ENCODE results near the gene SPATA4.

The SPATA4 gene

GRCh38 chr4:176193938-176194337 lies 1.4 kb downstream of the SPATA4 start:
- TF ChIP-seq CTCF (IDR thresholded peaks at IDR 0.05; ENCODE audit: low read length), result no peak
- no peak for TF ChIP-seq EZH2phosphoT487 (IDR thresholded peaks at IDR 0.05; ENCODE audit: low read length)
- TF ChIP-seq EZH2 (optimal IDR thresholded peaks at IDR 0.05; ENCODE audit: low read depth, low read length), result no peak
- Histone ChIP-seq H4K20me1 (ENCODE audit: insufficient read depth, low read length) (no peaks in the 10 kb centered on the region), H3F3A (ENCODE audit: insufficient read depth, low read length) (peaks cover 6% of the 10 kb centered on the region; the same call in 1 of the 2 replicates), H3K4me3 (ENCODE audit: low read length) (no peak overlapping the region), H2AFZ (ENCODE audit: low read length) (no peak overlapping the region), H3K9me2 (replicated peaks; ENCODE audit: insufficient read depth, low read length) (no peaks in the 10 kb centered on the region), H3K27ac (ENCODE audit: low read length) (no peak overlapping the region), H3K27me3 (replicated peaks; ENCODE audit: insufficient read depth, low read length) (no peaks in the 10 kb centered on the region), H3K36me3 (replicated peaks; ENCODE audit: insufficient read depth, low read length) (no peaks in the 10 kb centered on the region), H3K4me2 (ENCODE audit: low read depth, low read length) (no peak overlapping the region), H3K4me1 (ENCODE audit: low read length) (peaks cover 8% of the 10 kb centered on the region; the same call in 1 of the 2 replicates), H3K9me3 (replicated peaks; ENCODE audit: insufficient read depth, low read length) (no peaks in the 10 kb centered on the region), H3K9ac (ENCODE audit: low read length) (no peak overlapping the region), H3K79me2 (ENCODE audit: low read length) (no peaks in the 10 kb centered on the region)
- DNase-seq, result no peak

GRCh38 chr4:176193126-176193525 lies 2.3 kb downstream of the SPATA4 start:
- H3K4me2 ChIP-seq (ENCODE audit: low read depth, low read length), result no peak overlapping the region
- H3K9me3 ChIP-seq (replicated peaks; ENCODE audit: insufficient read depth, low read length), result no peaks in the 10 kb centered on the region
- no peak overlapping the region for H2AFZ ChIP-seq (ENCODE audit: low read length)
- no peak overlapping the region for H3K4me3 ChIP-seq (ENCODE audit: low read length)
- no peaks in the 10 kb centered on the region for H3K27me3 ChIP-seq (replicated peaks; ENCODE audit: insufficient read depth, low read length)
- no peaks in the 10 kb centered on the region for H4K20me1 ChIP-seq (ENCODE audit: insufficient read depth, low read length)
- no peaks in the 10 kb centered on the region for H3K79me2 ChIP-seq (ENCODE audit: low read length)
- peaks cover 8% of the 10 kb centered on the region; the same call in 1 of the 2 replicates for H3K4me1 ChIP-seq (ENCODE audit: low read length)
- TF ChIP-seq CTCF (IDR thresholded peaks at IDR 0.05; ENCODE audit: low read length), result no peak
- no peak for TF ChIP-seq EZH2 (optimal IDR thresholded peaks at IDR 0.05; ENCODE audit: low read depth, low read length)
- no peak for TF ChIP-seq EZH2phosphoT487 (IDR thresholded peaks at IDR 0.05; ENCODE audit: low read length)
- no peaks in the 10 kb centered on the region for H3K36me3 ChIP-seq (replicated peaks; ENCODE audit: insufficient read depth, low read length)
- no peak for DNase-seq
- peaks cover 6% of the 10 kb centered on the region; the same call in 1 of the 2 replicates for H3F3A ChIP-seq (ENCODE audit: insufficient read depth, low read length)
- no peaks in the 10 kb centered on the region for H3K9me2 ChIP-seq (replicated peaks; ENCODE audit: insufficient read depth, low read length)
- H3K27ac ChIP-seq (ENCODE audit: low read length), result no peak overlapping the region
- H3K9ac ChIP-seq (ENCODE audit: low read length), result no peak overlapping the region

- H3F3A ChIP-seq (ENCODE audit: insufficient read depth, low read length), result peaks cover 6% of the 10 kb centered on the region; the same call in 1 of the 2 replicates
- TF ChIP-seq EZH2phosphoT487 (IDR thresholded peaks at IDR 0.05; ENCODE audit: low read length) (no peak), EZH2 (optimal IDR thresholded peaks at IDR 0.05; ENCODE audit: low read depth, low read length) (no peak), CTCF (IDR thresholded peaks at IDR 0.05; ENCODE audit: low read length) (no peak; the same call in 1 of the 2 replicates)
- no peak overlapping the region for H2AFZ ChIP-seq (ENCODE audit: low read length)
- H3K4me2 ChIP-seq (ENCODE audit: low read depth, low read length), result no peak overlapping the region
- no peaks in the 10 kb centered on the region for H3K27me3 ChIP-seq (replicated peaks; ENCODE audit: insufficient read depth, low read length)
- no peaks in the 10 kb centered on the region for H3K9me2 ChIP-seq (replicated peaks; ENCODE audit: insufficient read depth, low read length)
- no peak overlapping the region for H3K27ac ChIP-seq (ENCODE audit: low read length)
- no peaks in the 10 kb centered on the region for H3K79me2 ChIP-seq (ENCODE audit: low read length)
- no peak for DNase-seq
- peaks cover 8% of the 10 kb centered on the region; the same call in 1 of the 2 replicates for H3K4me1 ChIP-seq (ENCODE audit: low read length)
- H3K36me3 ChIP-seq (replicated peaks; ENCODE audit: insufficient read depth, low read length), result no peaks in the 10 kb centered on the region
- no peak overlapping the region for H3K9ac ChIP-seq (ENCODE audit: low read length)
- H3K4me3 ChIP-seq (ENCODE audit: low read length), result no peak overlapping the region
- no peaks in the 10 kb centered on the region for H4K20me1 ChIP-seq (ENCODE audit: insufficient read depth, low read length)
- no peaks in the 10 kb centered on the region for H3K9me3 ChIP-seq (replicated peaks; ENCODE audit: insufficient read depth, low read length)
Measured at GRCh38 chr4:176191974-176192373, 3.4 kb downstream of the SPATA4 start.

Measured in MM.1S (cell line).